SK-N-SH (cell line): ENCODE results near the gene DPP4. TPM values are rescaled to one million over a fixed set of nuclear protein-coding genes. Genes with fewer than 3 reads are reported as not detected.

Source experiments
- CTCF ChIA-PET: fragments of 300-600, 350-600 bp; formaldehyde crosslinking; extraction: SDS; loops from one replicate; lab custom pipeline; 2021; lab: Yijun Ruan, JAX
- POLR2A ChIA-PET: fragments of 350-600 bp; sonication (Branson Sonifier 250); formaldehyde crosslinking; extraction: SDS; loops from one replicate; lab custom pipeline; 2020; ENCODE audit warnings: antibody characterized with exemption, inconsistent platforms; lab: Yijun Ruan, JAX
- DNase-seq: peaks from one replicate; pipeline ENCODE4 v3.0.0; 2012
- H2AFZ ChIP-seq: fragments of 200-600 bp; sonication (generic); 2 replicates; pipeline ENCODE4 v1.8.1; 2016; ENCODE audit warnings: antibody characterized with exemption, mild to moderate bottlenecking, low read depth
- H3F3A ChIP-seq: fragments of 200-600 bp; sonication (generic); replicated peaks from 2 replicates; pipeline ENCODE3; 2016; ENCODE audit warnings: antibody characterized with exemption, mild to moderate bottlenecking; ENCODE audit not compliant: insufficient read depth
- H3K27ac ChIP-seq, 2 experiments: fragments of 200-500 bp in 1 of 2; fragments of 200-600 bp in 1 of 2; sonication (Bioruptor generic) in 1 of 2; sonication (generic), shearing (Covaris generic) in 1 of 2; 2 replicates each; pipeline versions ENCODE4 v1.5.1 to v1.6.1; 2014 to 2016; ENCODE audit warnings: low read depth in 2 of 2, inconsistent platforms in 1 of 2, low read length in 1 of 2, mild to moderate bottlenecking in 1 of 2, mixed read lengths in 1 of 2
- H3K27me3 ChIP-seq: fragments of 200-600 bp; sonication (generic), shearing (Covaris generic); 2 replicates; pipeline ENCODE4 v1.6.1; 2016; ENCODE audit warnings: mixed run types; ENCODE audit not compliant: insufficient read depth
- H3K36me3 ChIP-seq, 2 experiments: fragments of 200-500 bp in 1 of 2; fragments of 200-600 bp in 1 of 2; sonication (Bioruptor generic) in 1 of 2; sonication (generic) in 1 of 2; replicated peaks in 1 of 2; 2 replicates each; pipeline versions ENCODE3 to v1.5.1; 2014 to 2016; ENCODE audit warnings: low read length in 1 of 2, mild to moderate bottlenecking in 1 of 2; ENCODE audit not compliant: insufficient read depth in 2 of 2, control insufficient read depth in 1 of 2
- H3K4me1 ChIP-seq, 2 experiments: fragments of 200-500 bp in 1 of 2; fragments of 200-600 bp in 1 of 2; sonication (Bioruptor generic) in 1 of 2; sonication (generic), shearing (Covaris generic) in 1 of 2; 2 replicates each; pipeline versions ENCODE4 v1.5.1 to v1.6.1; 2014 to 2016; ENCODE audit warnings: low read depth in 1 of 2, low read length in 1 of 2, mixed run types in 1 of 2; ENCODE audit not compliant: insufficient read depth in 2 of 2, control insufficient read depth in 1 of 2
- H3K4me2 ChIP-seq: fragments of 200-600 bp; sonication (generic), shearing (Covaris generic); 2 replicates; pipeline ENCODE4 v1.6.1; 2017; ENCODE audit warnings: mixed run types
- H3K4me3 ChIP-seq, 2 experiments: fragments of 200-500 bp in 1 of 2; fragments of 200-600 bp in 1 of 2; sonication (Bioruptor generic) in 1 of 2; sonication (generic), shearing (Covaris generic) in 1 of 2; 2 replicates each; pipeline versions ENCODE4 v1.5.1 to v1.8.1; 2014 to 2016; ENCODE audit warnings: low read depth in 2 of 2, inconsistent platforms in 1 of 2, low read length in 1 of 2, mild to moderate bottlenecking in 1 of 2, mixed read lengths in 1 of 2, moderate library complexity in 1 of 2
- H3K79me2 ChIP-seq: fragments of 200-600 bp; sonication (generic); 2 replicates; pipeline ENCODE4 v1.8.1; 2017; ENCODE audit warnings: mild to moderate bottlenecking; ENCODE audit not compliant: insufficient read depth
- H3K9ac ChIP-seq: fragments of 200-600 bp; sonication (generic); 2 replicates; pipeline ENCODE4 v1.6.1; 2017; ENCODE audit warnings: mixed run types
- H3K9me2 ChIP-seq: fragments of 200-600 bp; sonication (generic); 2 replicates; pipeline ENCODE4 v1.6.1; 2017; ENCODE audit warnings: mixed run types
- H3K9me3 ChIP-seq: fragments of 200-600 bp; sonication (generic); 2 replicates; pipeline ENCODE4 v1.6.1; 2017; ENCODE audit warnings: mixed run types, mild to moderate bottlenecking, moderate library complexity
- H4K20me1 ChIP-seq: fragments of 200-600 bp; sonication (generic); 2 replicates; pipeline ENCODE4 v1.6.1; 2017; ENCODE audit warnings: mild to moderate bottlenecking, mixed run types; ENCODE audit not compliant: insufficient read depth
- CHD2 ChIP-seq: fragments of 150-350 bp; IDR thresholded peaks from 2 replicates; pipeline ENCODE4 v1.6.1; 2018; ENCODE audit warnings: low read length; ENCODE audit not compliant: partially characterized antibody
- ELF1 ChIP-seq: IDR thresholded peaks from 2 replicates; pipeline ENCODE4 v1.4.0; 2012
- EP300 ChIP-seq, 2 experiments: IDR thresholded peaks; 2 replicates each; pipeline versions ENCODE4 v1.4.0 to v1.6.1; 2012; ENCODE audit warnings: borderline replicate concordance in 1 of 2, low read depth in 1 of 2, low read length in 1 of 2
- FOXJ3 ChIP-seq: sonication (generic); formaldehyde crosslinking; IDR thresholded peaks from 2 replicates; pipeline ENCODE4 v1.5.1; 2020; ENCODE audit warnings: mild to moderate bottlenecking, missing genetic modification reagents
- FOXM1 ChIP-seq: IDR thresholded peaks from 2 replicates; pipeline ENCODE4 v1.4.0; 2012; ENCODE audit warnings: low read depth, mild to moderate bottlenecking
- GABPA ChIP-seq: IDR thresholded peaks from 2 replicates; pipeline ENCODE4 v1.4.0; 2012; ENCODE audit warnings: low read depth, mild to moderate bottlenecking
- GATA2 ChIP-seq: sonication (generic); formaldehyde crosslinking; IDR thresholded peaks from 2 replicates; pipeline ENCODE4 v1.5.0; 2020; ENCODE audit warnings: mild to moderate bottlenecking, missing genetic modification reagents
- JUND ChIP-seq: IDR thresholded peaks from 2 replicates; pipeline ENCODE4 v1.4.0; 2012
- MEF2A ChIP-seq: IDR thresholded peaks from 2 replicates; pipeline ENCODE4 v1.4.0; 2012; ENCODE audit warnings: low read depth, borderline replicate concordance
- MXI1 ChIP-seq: IDR thresholded peaks from 2 replicates; pipeline ENCODE4 v1.6.1; 2012; ENCODE audit warnings: mild to moderate bottlenecking, low read depth, low read length, improper control_type of control experiment
- NRF1 ChIP-seq: IDR thresholded peaks from 2 replicates; pipeline ENCODE4 v1.6.1; 2012; ENCODE audit warnings: low read depth, mild to moderate bottlenecking, low read length
- POLR2AphosphoS5 ChIP-seq: IDR thresholded peaks from 2 replicates; pipeline ENCODE4 v1.6.1; 2012; ENCODE audit warnings: low read depth, low read length
- RCOR1 ChIP-seq: fragments of 150-350 bp; IDR thresholded peaks from 2 replicates; pipeline ENCODE4 v1.6.1; 2017; ENCODE audit warnings: antibody characterized with exemption, low read length
- SIN3A ChIP-seq: IDR thresholded peaks from 2 replicates; pipeline ENCODE4 v1.6.1; 2012; ENCODE audit warnings: low read depth, mild to moderate bottlenecking, low read length, moderate library complexity, borderline replicate concordance
- TCF12 ChIP-seq: IDR thresholded peaks from 2 replicates; pipeline ENCODE4 v1.4.0; 2012
- TEAD4 ChIP-seq: IDR thresholded peaks from 2 replicates; pipeline ENCODE4 v1.4.0; 2012; ENCODE audit warnings: mild to moderate bottlenecking, borderline replicate concordance; ENCODE audit not compliant: insufficient read depth
- YY1 ChIP-seq: IDR thresholded peaks from 2 replicates; pipeline ENCODE4 v1.4.0; 2012; ENCODE audit warnings: low read depth, mild to moderate bottlenecking
- ZBTB33 ChIP-seq: IDR thresholded peaks from 2 replicates; pipeline ENCODE4 v1.4.0; 2012; ENCODE audit warnings: low read depth, borderline replicate concordance
- WGBS: methylation state at CpG from one replicate; pipeline ENCODE4 v1.1.6; 2017; ENCODE audit warnings: low lambda C conversion rate; 5-methylcytosine and 5-hydroxymethylcytosine counted together
- polyA plus RNA-seq, 3 experiments: library from polyadenylated mRNA; depleted of rRNA; stranded (reverse); fragments of >200 nt; gene quantifications; 2 replicates each; pipeline ENCODE4 v1.2.3, GENCODE V29; 2012
- TF ChIP-seq, protein P1 (sequence below): IDR thresholded peaks from 2 replicates; pipeline ENCODE4 v1.4.0; 2012; ENCODE audit warnings: low read depth
- TF ChIP-seq, protein P2 (sequence below): fragments of 150-350 bp; IDR thresholded peaks from 2 replicates; pipeline ENCODE4 v1.6.1; 2016; ENCODE audit warnings: mild to moderate bottlenecking, low read depth, low read length
- TF ChIP-seq, protein P3 (sequence below): fragments of 200-600 bp; sonication (generic); IDR thresholded peaks from 2 replicates; pipeline ENCODE4 v1.6.1; 2017; ENCODE audit warnings: antibody characterized with exemption, mild to moderate bottlenecking, moderate library complexity

Gene DPP4
- polyA plus RNA-seq, 1 of the 3 experiments (the other 2 are of a cell fraction): 5.0 TPM

- no peaks in the 10 kb centered on the region for H3K9me2 ChIP-seq
- POLR2A ChIA-PET: no interaction called here
Measured at GRCh38 chr2:162063899-162064298, 10.1 kb downstream of the DPP4 start.

DNA sequence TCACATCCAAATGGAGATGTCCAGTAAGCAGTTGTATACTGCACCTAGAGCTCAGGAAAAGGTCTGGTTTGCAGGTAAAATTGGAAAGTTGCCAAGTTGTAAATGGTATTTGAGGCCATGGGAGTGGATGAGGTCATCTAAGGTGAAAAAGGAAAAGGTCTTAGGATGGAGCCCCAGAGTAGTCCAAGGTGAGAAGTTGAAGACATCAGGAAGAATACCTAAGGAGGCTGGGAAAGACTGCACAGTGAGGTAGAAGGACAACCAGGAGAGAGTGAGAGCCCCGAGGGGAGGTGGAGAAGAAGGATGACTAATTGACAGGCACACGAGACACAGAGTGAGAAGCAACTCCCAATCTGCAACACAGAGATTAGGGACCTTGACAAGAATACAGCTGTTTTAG, 10.7 kb downstream of the DPP4 start:
- CTCF ChIA-PET: interaction anchor here (1.4 kb wide), 1 partner anchor 9 kb away, joined by 3 read pairs; no protein-coding TSS in a partner anchor
- no peaks in the 10 kb centered on the region for H3K9me3 ChIP-seq
- no peaks in the 10 kb centered on the region for H3F3A ChIP-seq
- H3K4me2 ChIP-seq: no peak overlapping the region
- WGBS: 29% methylated on average over 2 of the region's 2 CpGs
- TF ChIP-seq NRF1 (no peak), MEF2A (no peak), POLR2AphosphoS5 (no peak), CHD2 (no peak), JUND (no peak), EP300 (IDR thresholded peaks at IDR 0.05; ENCODE audit: borderline replicate concordance in 1 of 2, low read depth in 1 of 2, low read length in 1 of 2) (no peak), GATA2 (CRISPR knock-in tag) (no peak), RCOR1 (no peak), ELF1 (no peak)
- TF ChIP-seq, protein P1, sequence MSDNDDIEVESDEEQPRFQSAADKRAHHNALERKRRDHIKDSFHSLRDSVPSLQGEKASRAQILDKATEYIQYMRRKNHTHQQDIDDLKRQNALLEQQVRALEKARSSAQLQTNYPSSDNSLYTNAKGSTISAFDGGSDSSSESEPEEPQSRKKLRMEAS: no peak
- TF ChIP-seq, all 33 proteins: peak for 0
- Histone ChIP-seq H3K79me2 (no peaks in the 10 kb centered on the region), H3K27me3 (no peaks in the 10 kb centered on the region), H2AFZ (no peak overlapping the region), H4K20me1 (no peaks in the 10 kb centered on the region), H3K27ac (no peak overlapping the region), H3K4me1 (no peaks in the 10 kb centered on the region), H3K36me3 (no peaks in the 10 kb centered on the region), H3K9ac (no peak overlapping the region), H3K9me2 (no peaks in the 10 kb centered on the region), H3K4me3 (no peak overlapping the region)
- DNase-seq: no peak
- POLR2A ChIA-PET: no interaction called here

More at GRCh38 chr2:162063899-162064298, 10.1 kb downstream of the DPP4 start:
- H3K4me2 ChIP-seq: no peak overlapping the region
- no peak for TF ChIP-seq GABPA
- no peak for TF ChIP-seq NRF1
- TF ChIP-seq TEAD4: no peak
- TF ChIP-seq POLR2AphosphoS5: no peak
- TF ChIP-seq MXI1: no peak
- TF ChIP-seq SIN3A: no peak
- TF ChIP-seq RCOR1: no peak
- TF ChIP-seq FOXM1: no peak
- CTCF ChIA-PET: interaction anchor here (1.4 kb wide), 1 partner anchor 8 kb away, joined by 3 read pairs; no protein-coding TSS in a partner anchor
- no peak overlapping the region for H3K9ac ChIP-seq
- H3K36me3 ChIP-seq: no peaks in the 10 kb centered on the region
- H2AFZ ChIP-seq: no peak overlapping the region
- no peaks in the 10 kb centered on the region for H3K9me3 ChIP-seq
- no peaks in the 10 kb centered on the region for H3K4me1 ChIP-seq
- H3K79me2 ChIP-seq: no peaks in the 10 kb centered on the region
- no peaks in the 10 kb centered on the region for H3K27me3 ChIP-seq
- H3F3A ChIP-seq: no peaks in the 10 kb centered on the region
- no peak overlapping the region for H3K4me3 ChIP-seq
- DNase-seq: no peak
- H4K20me1 ChIP-seq: no peaks in the 10 kb centered on the region
- no peak overlapping the region for H3K27ac ChIP-seq
- WGBS: 67% methylated on average over 3 of the region's 3 CpGs

GRCh38 chr2:162062559-162062958, 11.5 kb downstream of the DPP4 start:
- Histone ChIP-seq H3K27ac (no peak overlapping the region), H4K20me1 (no peaks in the 10 kb centered on the region), H3K27me3 (no peaks in the 10 kb centered on the region), H3K79me2 (no peaks in the 10 kb centered on the region), H3K4me1 (no peaks in the 10 kb centered on the region), H2AFZ (no peak overlapping the region), H3K4me2 (no peak overlapping the region), H3K9me3 (no peaks in the 10 kb centered on the region), H3K9me2 (no peaks in the 10 kb centered on the region), H3K36me3 (no peaks in the 10 kb centered on the region), H3F3A (no peaks in the 10 kb centered on the region), H3K4me3 (no peak overlapping the region), H3K9ac (no peak overlapping the region)
- no peak for DNase-seq
- CTCF ChIA-PET: no interaction called here
- POLR2A ChIA-PET: no interaction called here
- 89% methylated on average over 2 of the region's 2 CpGs for WGBS
- TF ChIP-seq, protein P2, sequence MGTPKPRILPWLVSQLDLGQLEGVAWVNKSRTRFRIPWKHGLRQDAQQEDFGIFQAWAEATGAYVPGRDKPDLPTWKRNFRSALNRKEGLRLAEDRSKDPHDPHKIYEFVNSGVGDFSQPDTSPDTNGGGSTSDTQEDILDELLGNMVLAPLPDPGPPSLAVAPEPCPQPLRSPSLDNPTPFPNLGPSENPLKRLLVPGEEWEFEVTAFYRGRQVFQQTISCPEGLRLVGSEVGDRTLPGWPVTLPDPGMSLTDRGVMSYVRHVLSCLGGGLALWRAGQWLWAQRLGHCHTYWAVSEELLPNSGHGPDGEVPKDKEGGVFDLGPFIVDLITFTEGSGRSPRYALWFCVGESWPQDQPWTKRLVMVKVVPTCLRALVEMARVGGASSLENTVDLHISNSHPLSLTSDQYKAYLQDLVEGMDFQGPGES: no peak
- TF ChIP-seq ZBTB33: no peak
- TF ChIP-seq NRF1: no peak
- TF ChIP-seq TCF12: no peak
- no peak for TF ChIP-seq GATA2 (CRISPR knock-in tag)
- TF ChIP-seq, protein P3, sequence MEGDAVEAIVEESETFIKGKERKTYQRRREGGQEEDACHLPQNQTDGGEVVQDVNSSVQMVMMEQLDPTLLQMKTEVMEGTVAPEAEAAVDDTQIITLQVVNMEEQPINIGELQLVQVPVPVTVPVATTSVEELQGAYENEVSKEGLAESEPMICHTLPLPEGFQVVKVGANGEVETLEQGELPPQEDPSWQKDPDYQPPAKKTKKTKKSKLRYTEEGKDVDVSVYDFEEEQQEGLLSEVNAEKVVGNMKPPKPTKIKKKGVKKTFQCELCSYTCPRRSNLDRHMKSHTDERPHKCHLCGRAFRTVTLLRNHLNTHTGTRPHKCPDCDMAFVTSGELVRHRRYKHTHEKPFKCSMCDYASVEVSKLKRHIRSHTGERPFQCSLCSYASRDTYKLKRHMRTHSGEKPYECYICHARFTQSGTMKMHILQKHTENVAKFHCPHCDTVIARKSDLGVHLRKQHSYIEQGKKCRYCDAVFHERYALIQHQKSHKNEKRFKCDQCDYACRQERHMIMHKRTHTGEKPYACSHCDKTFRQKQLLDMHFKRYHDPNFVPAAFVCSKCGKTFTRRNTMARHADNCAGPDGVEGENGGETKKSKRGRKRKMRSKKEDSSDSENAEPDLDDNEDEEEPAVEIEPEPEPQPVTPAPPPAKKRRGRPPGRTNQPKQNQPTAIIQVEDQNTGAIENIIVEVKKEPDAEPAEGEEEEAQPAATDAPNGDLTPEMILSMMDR: no peak
- TF ChIP-seq YY1: no peak
- no peak for TF ChIP-seq CHD2
- TF ChIP-seq FOXJ3 (CRISPR knock-in tag): no peak
